ENCODE measurements around the gene RNF227.

- no peak for TF ChIP-seq CSDC2 (CRISPR knock-in tag; IDR thresholded peaks at IDR 0.05)
- TF ChIP-seq SNAI2 (CRISPR knock-in tag; IDR thresholded peaks at IDR 0.05): no peak
- no peak for TF ChIP-seq RARB (CRISPR knock-in tag; IDR thresholded peaks at IDR 0.05)
- no peak for TF ChIP-seq PATZ1 (CRISPR knock-in tag; IDR thresholded peaks at IDR 0.05; ENCODE audit: borderline replicate concordance)
- no peak for TF ChIP-seq ZFP3 (CRISPR knock-in tag; IDR thresholded peaks at IDR 0.05)
- TF ChIP-seq CREB5 (CRISPR knock-in tag; IDR thresholded peaks at IDR 0.05; ENCODE audit: low read depth): no peak
- TF ChIP-seq ESRRG (CRISPR knock-in tag; IDR thresholded peaks at IDR 0.05): no peak
- TF ChIP-seq ZNF8 (CRISPR knock-in tag; IDR thresholded peaks at IDR 0.05): no peak
- TF ChIP-seq GLIS3 (CRISPR knock-in tag; IDR thresholded peaks at IDR 0.05): no peak
- no peak for TF ChIP-seq ISL1 (CRISPR knock-in tag; IDR thresholded peaks at IDR 0.05)
- no peak for TF ChIP-seq TSHZ2 (CRISPR knock-in tag; IDR thresholded peaks at IDR 0.05)
Measured at GRCh38 chr17:7922845-7923628, 6.9 kb upstream of the RNF227 start.

Measured in SK-N-SH treated with all-trans-retinoic acid at 6 μM for 48 hours (cell line).